HG02588 (cell line): Measurements from ENCODE around the gene CACFD1.

Experiments used
- ATAC-seq: cut with Tn5 transposase; IDR thresholded peaks from one replicate; pipeline ENCODE4 v1.9.1; 2021; ENCODE audit warnings: mild to moderate bottlenecking, moderate library complexity; ENCODE audit not compliant: unreplicated experiment

Gene CACFD1

GRCh38 chr9:133496861-133497842 lies 37.4 kb downstream of the CACFD1 start:
- ATAC-seq = no peak

GRCh38 chr9:133499132-133499891 lies 39.5 kb downstream of the CACFD1 start:
- no peak for ATAC-seq

GRCh38 chr9:133499892-133500270 lies 40.1 kb downstream of the CACFD1 start:
- no peak for ATAC-seq

GRCh38 chr9:133502112-133502511 lies 42.3 kb downstream of the CACFD1 start:
- no peak for ATAC-seq

GRCh38 chr9:133505186-133505830 lies 45.5 kb downstream of the CACFD1 start:
- no peak for ATAC-seq

- no peak for ATAC-seq
Measured at GRCh38 chr9:133505901-133506652, 46.3 kb downstream of the CACFD1 start.

GRCh38 chr9:133506653-133507038 lies 46.9 kb downstream of the CACFD1 start:
- ATAC-seq = no peak

- no peak for ATAC-seq
Measured at GRCh38 chr9:133507246-133507965, 47.6 kb downstream of the CACFD1 start.

GRCh38 chr9:133508046-133508445 lies 48.3 kb downstream of the CACFD1 start:
- no peak for ATAC-seq

- ATAC-seq = no peak
Measured at GRCh38 chr9:133509179-133510083, 49.7 kb downstream of the CACFD1 start.

- no peak for ATAC-seq
Measured at GRCh38 chr9:133510926-133511505, 51.2 kb downstream of the CACFD1 start.

GRCh38 chr9:133511607-133512006 lies 51.8 kb downstream of the CACFD1 start:
- no peak for ATAC-seq

- ATAC-seq = no peak
Measured at GRCh38 chr9:133512253-133513213, 52.8 kb downstream of the CACFD1 start.

- no peak for ATAC-seq
Measured at GRCh38 chr9:133513214-133514100, 53.7 kb downstream of the CACFD1 start.

GRCh38 chr9:133514460-133515239 lies 54.9 kb downstream of the CACFD1 start:
- ATAC-seq = no peak

GRCh38 chr9:133515240-133515610 lies 55.4 kb downstream of the CACFD1 start:
- no peak for ATAC-seq
